Measurements from ENCODE around the gene ACER2.

DNA sequence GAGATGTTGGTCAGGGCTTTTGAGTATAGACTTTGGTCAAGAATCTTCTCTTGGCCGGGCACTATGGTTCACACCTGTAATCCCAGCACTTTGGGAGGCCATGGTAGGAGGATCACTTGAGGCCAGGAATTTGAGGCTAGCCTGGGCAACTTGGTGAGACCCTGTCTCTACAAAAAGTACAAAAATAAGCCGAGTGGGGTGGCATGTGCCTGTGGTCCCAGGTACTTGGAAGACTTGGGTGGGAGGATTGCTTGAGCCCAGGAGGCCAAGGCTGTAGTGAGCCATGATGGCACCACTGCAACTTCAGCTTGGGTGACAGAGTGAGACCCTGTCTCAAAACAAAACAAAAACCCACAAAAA, 57.5 kb downstream of the ACER2 start:
- TF ChIP-seq, protein P1, sequence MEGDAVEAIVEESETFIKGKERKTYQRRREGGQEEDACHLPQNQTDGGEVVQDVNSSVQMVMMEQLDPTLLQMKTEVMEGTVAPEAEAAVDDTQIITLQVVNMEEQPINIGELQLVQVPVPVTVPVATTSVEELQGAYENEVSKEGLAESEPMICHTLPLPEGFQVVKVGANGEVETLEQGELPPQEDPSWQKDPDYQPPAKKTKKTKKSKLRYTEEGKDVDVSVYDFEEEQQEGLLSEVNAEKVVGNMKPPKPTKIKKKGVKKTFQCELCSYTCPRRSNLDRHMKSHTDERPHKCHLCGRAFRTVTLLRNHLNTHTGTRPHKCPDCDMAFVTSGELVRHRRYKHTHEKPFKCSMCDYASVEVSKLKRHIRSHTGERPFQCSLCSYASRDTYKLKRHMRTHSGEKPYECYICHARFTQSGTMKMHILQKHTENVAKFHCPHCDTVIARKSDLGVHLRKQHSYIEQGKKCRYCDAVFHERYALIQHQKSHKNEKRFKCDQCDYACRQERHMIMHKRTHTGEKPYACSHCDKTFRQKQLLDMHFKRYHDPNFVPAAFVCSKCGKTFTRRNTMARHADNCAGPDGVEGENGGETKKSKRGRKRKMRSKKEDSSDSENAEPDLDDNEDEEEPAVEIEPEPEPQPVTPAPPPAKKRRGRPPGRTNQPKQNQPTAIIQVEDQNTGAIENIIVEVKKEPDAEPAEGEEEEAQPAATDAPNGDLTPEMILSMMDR (conservative IDR thresholded peaks at IDR 0.05 in 1 of 2, IDR thresholded peaks at IDR 0.05 in 1 of 2; ENCODE audit: low read depth in 1 of 2, low read length in 2 of 2): no peak
- TF ChIP-seq EZH2 (IDR thresholded peaks at IDR 0.05; ENCODE audit: low read length, missing control alignments): no peak

All from fibroblast of lung (primary cell).